WERI-Rb-1 (cell line): ENCODE data around the gene PDCD1.

Experiments used
- DNase-seq: peaks from one replicate; pipeline ENCODE4 v3.0.0-alpha.2; 2020
- H3K27ac ChIP-seq: fragments of 250-450 bp; sonication (Bioruptor Pico); 2 replicates; pipeline ENCODE4 v1.5.1; 2020; ENCODE audit warnings: mild to moderate bottlenecking, moderate library complexity
- H3K27me3 ChIP-seq: fragments of 250-450 bp; sonication (Bioruptor Pico); 2 replicates; pipeline ENCODE4 v1.5.1; 2021; ENCODE audit warnings: mild to moderate bottlenecking, low read depth, moderate library complexity; ENCODE audit not compliant: insufficient read depth, severe bottlenecking
- H3K36me3 ChIP-seq: fragments of 250-450 bp; sonication (Bioruptor Pico); 2 replicates; pipeline ENCODE4 v1.5.1; 2020; ENCODE audit warnings: mild to moderate bottlenecking, moderate library complexity
- H3K4me3 ChIP-seq: 2 replicates; pipeline ENCODE4 v1.5.1; 2011; ENCODE audit warnings: low read depth, mild to moderate bottlenecking, control low read depth, low read length
- H3K9me3 ChIP-seq: fragments of 250-450 bp; sonication (Bioruptor Pico); 2 replicates; pipeline ENCODE4 v1.5.1; 2021; ENCODE audit warnings: mild to moderate bottlenecking, moderate library complexity; ENCODE audit not compliant: severe bottlenecking
- TF ChIP-seq, protein P1 (sequence below): IDR thresholded peaks from 2 replicates; pipeline ENCODE4 v1.5.1; 2011; ENCODE audit warnings: low read depth, mild to moderate bottlenecking, control low read depth, inconsistent platforms, low read length

Gene PDCD1

DNA sequence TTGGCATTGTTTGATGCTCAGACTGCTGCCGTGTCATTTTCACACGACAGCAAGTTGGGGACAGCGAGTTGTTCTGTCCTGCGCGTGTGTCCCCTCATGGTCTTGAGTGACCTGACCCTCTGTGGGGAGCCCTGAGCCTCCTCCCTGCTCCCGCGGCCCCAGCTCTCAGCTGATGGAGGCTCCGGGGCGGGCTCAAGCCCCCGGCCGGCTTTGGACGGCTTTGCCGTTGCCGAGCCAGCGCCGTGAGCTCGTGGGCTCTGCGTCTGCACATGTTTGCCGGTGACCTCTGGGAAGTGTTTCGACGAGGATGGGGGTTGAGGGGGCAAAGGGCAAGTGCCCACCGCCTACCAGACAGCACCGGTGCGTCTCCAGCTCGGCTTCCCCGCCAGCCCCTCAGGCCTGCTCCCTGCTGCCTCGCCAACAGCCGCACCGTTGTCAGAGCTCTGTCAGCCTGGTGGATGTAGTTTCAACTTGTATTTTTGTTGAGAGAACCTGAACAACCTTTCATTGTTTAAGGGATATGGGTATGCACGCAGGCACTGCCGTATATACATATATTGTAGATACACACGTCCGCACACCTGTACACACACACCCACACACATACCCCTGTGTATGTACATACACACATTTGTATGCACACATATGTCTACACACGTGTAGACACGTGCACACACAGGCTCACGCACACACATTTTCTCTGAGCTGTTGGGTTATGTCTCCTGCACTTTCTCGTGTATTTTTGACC, 13.7 kb downstream of the PDCD1 start:
- H3K36me3 ChIP-seq: no peaks in the 10 kb centered on the region
- TF ChIP-seq, protein P1, sequence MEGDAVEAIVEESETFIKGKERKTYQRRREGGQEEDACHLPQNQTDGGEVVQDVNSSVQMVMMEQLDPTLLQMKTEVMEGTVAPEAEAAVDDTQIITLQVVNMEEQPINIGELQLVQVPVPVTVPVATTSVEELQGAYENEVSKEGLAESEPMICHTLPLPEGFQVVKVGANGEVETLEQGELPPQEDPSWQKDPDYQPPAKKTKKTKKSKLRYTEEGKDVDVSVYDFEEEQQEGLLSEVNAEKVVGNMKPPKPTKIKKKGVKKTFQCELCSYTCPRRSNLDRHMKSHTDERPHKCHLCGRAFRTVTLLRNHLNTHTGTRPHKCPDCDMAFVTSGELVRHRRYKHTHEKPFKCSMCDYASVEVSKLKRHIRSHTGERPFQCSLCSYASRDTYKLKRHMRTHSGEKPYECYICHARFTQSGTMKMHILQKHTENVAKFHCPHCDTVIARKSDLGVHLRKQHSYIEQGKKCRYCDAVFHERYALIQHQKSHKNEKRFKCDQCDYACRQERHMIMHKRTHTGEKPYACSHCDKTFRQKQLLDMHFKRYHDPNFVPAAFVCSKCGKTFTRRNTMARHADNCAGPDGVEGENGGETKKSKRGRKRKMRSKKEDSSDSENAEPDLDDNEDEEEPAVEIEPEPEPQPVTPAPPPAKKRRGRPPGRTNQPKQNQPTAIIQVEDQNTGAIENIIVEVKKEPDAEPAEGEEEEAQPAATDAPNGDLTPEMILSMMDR: no peak
- H3K4me3 ChIP-seq: no peak overlapping the region
- no peaks in the 10 kb centered on the region for H3K9me3 ChIP-seq
- DNase-seq: no peak
- no peak overlapping the region for H3K27ac ChIP-seq
- no peaks in the 10 kb centered on the region for H3K27me3 ChIP-seq

DNA sequence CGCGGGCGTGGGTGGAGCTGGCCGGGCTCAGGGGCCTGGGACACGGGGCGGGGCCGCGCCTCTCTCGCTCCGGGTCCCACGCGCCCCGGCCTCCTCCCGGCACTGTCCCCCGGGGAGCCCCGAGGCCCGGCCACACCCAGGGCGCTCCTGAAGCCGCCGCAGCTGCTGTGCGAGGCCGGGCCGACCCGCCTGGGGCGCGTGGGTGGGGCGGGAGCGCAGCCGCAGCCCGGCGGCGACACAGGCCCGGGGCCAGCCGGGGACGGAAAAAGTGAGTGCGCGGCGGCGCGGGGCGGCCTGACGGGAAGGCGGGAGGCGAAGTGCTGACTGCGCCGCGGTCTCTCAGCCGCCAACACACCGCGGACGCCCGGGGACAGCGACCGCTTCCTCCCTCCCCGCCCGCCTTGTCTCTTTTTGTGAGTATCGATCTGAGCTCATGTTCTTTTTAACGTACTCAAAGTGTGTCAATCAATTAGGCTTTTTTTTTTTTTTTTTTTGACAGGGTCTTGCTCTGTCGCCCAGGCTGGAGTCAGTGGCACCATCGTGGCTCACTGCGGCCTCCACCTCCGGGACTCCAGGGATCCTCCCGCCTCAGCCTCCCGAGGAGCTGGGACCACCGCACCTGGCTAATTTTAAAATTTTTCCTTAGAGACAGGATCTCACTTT, 14.5 kb downstream of the PDCD1 start:
- TF ChIP-seq, protein P1: no peak
- no peaks in the 10 kb centered on the region for H3K27me3 ChIP-seq
- no peaks in the 10 kb centered on the region for H3K36me3 ChIP-seq
- no peaks in the 10 kb centered on the region for H3K9me3 ChIP-seq
- no peak for DNase-seq
- no peak overlapping the region for H3K27ac ChIP-seq
- no peak overlapping the region for H3K4me3 ChIP-seq

DNA sequence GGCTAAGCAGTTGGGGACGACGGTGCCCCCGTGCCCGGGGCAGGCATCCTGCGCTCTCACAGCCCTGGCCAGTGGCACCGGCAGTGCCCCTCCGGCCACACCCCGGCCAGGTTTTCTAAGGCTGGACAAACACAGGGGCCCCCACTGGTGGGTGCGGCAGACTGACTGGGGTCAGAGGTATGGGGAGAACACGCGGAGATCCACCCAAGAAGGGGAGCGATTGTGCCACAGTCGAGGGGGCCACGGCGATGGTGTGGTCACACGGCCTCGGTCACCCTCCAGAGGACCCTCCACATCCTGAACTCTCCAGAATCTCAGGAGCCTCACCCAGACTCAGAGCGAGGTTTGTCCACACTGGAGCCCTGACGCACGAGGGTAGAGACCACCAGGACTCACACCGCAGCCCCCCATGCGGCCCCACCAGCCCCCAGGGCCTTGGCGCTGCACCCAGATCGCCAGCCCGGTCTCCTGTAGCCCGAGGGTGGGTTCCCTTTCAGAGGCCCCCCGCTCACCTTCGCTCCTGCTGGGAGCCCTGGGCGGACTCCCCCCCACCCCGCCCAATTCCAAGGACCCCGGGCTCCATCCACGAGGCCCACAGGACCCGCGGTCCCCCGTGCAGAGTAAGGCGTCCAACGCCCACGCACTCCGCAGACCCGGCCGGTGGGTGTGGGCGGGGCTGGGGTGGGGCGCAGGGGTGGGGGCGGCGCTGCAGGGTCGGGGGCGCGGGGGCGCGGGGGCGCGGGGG, 15.2 kb downstream of the PDCD1 start:
- Histone ChIP-seq H3K27ac (no peak overlapping the region), H3K36me3 (no peaks in the 10 kb centered on the region), H3K27me3 (no peaks in the 10 kb centered on the region), H3K9me3 (no peaks in the 10 kb centered on the region), H3K4me3 (no peak overlapping the region)
- TF ChIP-seq, protein P1: no peak
- DNase-seq: no peak

DNA sequence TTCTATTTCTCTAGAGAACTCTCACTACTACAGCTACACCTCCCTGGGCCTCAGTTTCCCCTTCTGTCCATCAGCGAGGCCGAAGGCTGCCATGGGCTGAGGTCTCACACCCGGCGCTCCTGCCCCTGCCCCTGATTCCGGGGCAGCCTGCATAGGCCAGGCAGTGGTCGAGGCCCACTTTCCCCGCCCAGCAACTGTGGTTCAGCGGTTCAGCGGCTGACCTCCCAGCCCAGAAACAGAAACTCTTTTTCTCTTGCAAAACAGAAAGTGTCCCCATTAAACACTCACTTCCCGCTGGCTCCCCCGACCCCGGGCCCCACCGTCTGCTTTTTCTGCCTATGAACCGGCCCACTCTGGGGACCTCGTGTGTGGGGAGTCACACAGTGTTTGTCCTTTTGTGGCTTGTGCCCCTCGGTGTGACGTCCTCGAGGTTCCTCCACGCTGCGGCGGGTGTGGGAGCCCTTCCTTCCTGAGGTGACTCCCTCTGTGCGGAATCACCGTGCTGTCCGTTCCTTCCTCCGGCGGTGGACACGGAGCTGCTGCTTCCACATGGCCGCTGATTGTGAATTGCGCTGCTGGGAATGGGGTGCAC, 16.0 kb downstream of the PDCD1 start:
- H3K27ac ChIP-seq: no peak overlapping the region
- H3K36me3 ChIP-seq: no peaks in the 10 kb centered on the region
- H3K4me3 ChIP-seq: no peak overlapping the region

DNA sequence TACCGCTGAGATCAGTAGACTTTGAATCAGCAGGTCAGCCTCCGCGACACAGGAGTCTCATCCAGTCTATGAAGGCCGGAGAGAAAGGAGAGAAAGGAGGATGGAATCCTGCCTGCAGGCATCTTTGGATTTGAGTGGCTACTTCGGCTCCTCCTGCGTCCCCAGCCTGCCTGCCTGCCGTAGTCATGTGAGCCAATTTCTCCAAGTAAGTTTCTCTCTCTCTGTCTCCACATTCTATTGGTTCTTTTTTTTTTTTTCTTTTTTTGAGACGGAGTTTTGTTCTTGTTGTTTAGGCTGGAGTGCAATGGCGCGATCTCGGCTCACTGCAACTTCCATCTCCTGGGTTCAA, 16.7 kb downstream of the PDCD1 start:
- Histone ChIP-seq H3K27me3 (no peaks in the 10 kb centered on the region), H3K9me3 (no peaks in the 10 kb centered on the region), H3K36me3 (no peaks in the 10 kb centered on the region), H3K27ac (no peak overlapping the region), H3K4me3 (no peak overlapping the region)
- TF ChIP-seq, protein P1: no peak
- no peak for DNase-seq

More for the DNA sequence above, 16.0 kb downstream of the PDCD1 start:
- Histone ChIP-seq H3K27me3 (no peaks in the 10 kb centered on the region), H3K9me3 (no peaks in the 10 kb centered on the region)
- TF ChIP-seq, protein P1: no peak
- no peak for DNase-seq
